NCI-H2107 treated with DMSO at 0.1 percent for 48 hours (cell line): ENCODE results near the gene RNF31.
A peak's percentile ranks its signal among the peaks of the same experiment; 100 is the strongest.

ENCODE experiments used
- DNase-seq: peaks from one replicate; lab custom pipeline; 2025; ENCODE audit not compliant: unreplicated experiment; lab: John Stamatoyannopoulos, UW

RNF31 gene

GRCh38 chr14:24159777-24160498 is 12.6 kb downstream of the RNF31 start:
- DNase-seq, result no peak

- DNase-seq, result no peak
Measured at GRCh38 chr14:24160499-24160849, 13.2 kb downstream of the RNF31 start.

GRCh38 chr14:24160850-24161804 is 13.8 kb downstream of the RNF31 start, which contains the start of gene IRF9:
Gene IRF9, plus strand, starts transcription at chr14:24161265. Its CDS starts 880 bp downstream, at chr14:24162145.
- peak; percentile 96 for DNase-seq

- DNase-seq, result no peak
Measured at GRCh38 chr14:24162093-24162492, 14.8 kb downstream of the RNF31 start.

- no peak for DNase-seq
Measured at GRCh38 chr14:24164518-24164991, 17.3 kb downstream of the RNF31 start.

- DNase-seq, result no peak
Measured at GRCh38 chr14:24165785-24166184, 18.5 kb downstream of the RNF31 start.

GRCh38 chr14:24167469-24168114 is 20.3 kb downstream of the RNF31 start:
- no peak for DNase-seq

- peak; percentile 99 for DNase-seq
Measured at GRCh38 chr14:24171422-24172260, 24.3 kb downstream of the RNF31 start, which contains the start of gene REC8. Gene REC8, plus strand, starts transcription at chr14:24172080. Its CDS starts 473 bp downstream, at chr14:24172553.

- peak; percentile 39 for DNase-seq
Measured at GRCh38 chr14:24172261-24172860, 25.1 kb downstream of the RNF31 start.

GRCh38 chr14:24172871-24173281 is 25.6 kb downstream of the RNF31 start:
- DNase-seq, result no peak

GRCh38 chr14:24176599-24176998 is 29.3 kb downstream of the RNF31 start:
- no peak for DNase-seq

- no peak for DNase-seq
Measured at GRCh38 chr14:24177041-24177825, 29.9 kb downstream of the RNF31 start.

- DNase-seq, result no peak
Measured at GRCh38 chr14:24177891-24178290, 30.6 kb downstream of the RNF31 start.

- DNase-seq, result no peak
Measured at GRCh38 chr14:24178399-24179178, 31.3 kb downstream of the RNF31 start.

- DNase-seq, result no peak
Measured at GRCh38 chr14:24179294-24179960, 32.1 kb downstream of the RNF31 start.

GRCh38 chr14:24179961-24180796 is 32.9 kb downstream of the RNF31 start:
- DNase-seq, result peak; percentile 80
